Stomach (tissue), 4 donors: ENCODE data around the gene DGKQ.

ENCODE experiments used
- EP300 ChIP-seq: sonication (generic); formaldehyde crosslinking; IDR thresholded peaks from one replicate; pipeline ENCODE4 v1.6.1; 2017; ENCODE audit warnings: antibody characterized with exemption
- POLR2A ChIP-seq, 4 donors: fragments of 450-650 bp; IDR thresholded peaks; one replicate each; pipeline ENCODE4 v1.6.1; 2016; ENCODE audit warnings: antibody characterized with exemption in 4 of 4, control low read depth in 2 of 4, mild to moderate bottlenecking in 1 of 4, moderate library complexity in 1 of 4
- POLR2AphosphoS5 ChIP-seq, 3 donors: sonication (generic); formaldehyde crosslinking; IDR thresholded peaks; one replicate each; pipeline ENCODE4 v1.6.1; 2016; ENCODE audit warnings: antibody characterized with exemption in 3 of 3
- TF ChIP-seq, protein P1 (sequence below), 7 experiments: fragments of 450-650 bp in 4 of 7; fragments of 200-600 bp in 3 of 7; sonication (generic) in 3 of 7; IDR thresholded peaks; one replicate each; pipeline ENCODE4 v1.5.1; 2016 to 2019; ENCODE audit warnings: antibody characterized with exemption in 7 of 7, control low read depth in 2 of 7, mild to moderate bottlenecking in 1 of 7

DNA sequence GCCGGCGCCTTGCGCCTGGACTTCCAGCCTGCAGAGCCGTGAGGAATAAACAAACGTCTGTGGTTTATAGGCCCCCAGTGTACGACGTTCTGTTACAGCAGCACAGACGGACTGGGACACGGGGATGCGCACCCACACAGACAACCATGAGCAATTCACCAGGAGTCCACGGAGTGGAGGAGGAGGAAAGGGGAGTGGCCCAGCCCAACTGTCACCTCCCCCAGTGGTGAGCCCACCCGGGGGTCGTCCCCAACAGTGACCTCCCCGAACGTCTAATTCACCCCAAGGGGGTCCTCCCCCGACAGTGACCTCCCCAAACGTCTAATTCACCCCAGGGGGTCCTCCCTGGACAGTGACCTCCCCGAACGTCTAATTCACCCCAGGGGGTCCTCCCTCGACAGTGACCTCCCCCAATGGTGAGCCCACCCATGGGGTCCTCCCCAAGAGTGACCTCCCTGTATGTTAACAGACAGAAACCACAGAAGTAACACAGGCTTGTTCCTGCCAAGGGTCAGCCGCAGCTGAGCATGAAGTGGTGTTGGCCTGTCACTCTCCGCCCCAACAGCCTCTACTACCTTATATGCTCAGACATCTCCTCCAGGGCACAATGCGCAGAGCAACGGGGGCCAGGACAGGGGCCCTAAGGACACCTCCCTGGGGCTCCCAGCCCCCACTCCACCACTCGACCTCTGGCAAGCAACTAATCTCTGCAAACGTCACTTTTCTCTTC lies 47.4 kb downstream of the DGKQ start:
- TF ChIP-seq, protein P1, sequence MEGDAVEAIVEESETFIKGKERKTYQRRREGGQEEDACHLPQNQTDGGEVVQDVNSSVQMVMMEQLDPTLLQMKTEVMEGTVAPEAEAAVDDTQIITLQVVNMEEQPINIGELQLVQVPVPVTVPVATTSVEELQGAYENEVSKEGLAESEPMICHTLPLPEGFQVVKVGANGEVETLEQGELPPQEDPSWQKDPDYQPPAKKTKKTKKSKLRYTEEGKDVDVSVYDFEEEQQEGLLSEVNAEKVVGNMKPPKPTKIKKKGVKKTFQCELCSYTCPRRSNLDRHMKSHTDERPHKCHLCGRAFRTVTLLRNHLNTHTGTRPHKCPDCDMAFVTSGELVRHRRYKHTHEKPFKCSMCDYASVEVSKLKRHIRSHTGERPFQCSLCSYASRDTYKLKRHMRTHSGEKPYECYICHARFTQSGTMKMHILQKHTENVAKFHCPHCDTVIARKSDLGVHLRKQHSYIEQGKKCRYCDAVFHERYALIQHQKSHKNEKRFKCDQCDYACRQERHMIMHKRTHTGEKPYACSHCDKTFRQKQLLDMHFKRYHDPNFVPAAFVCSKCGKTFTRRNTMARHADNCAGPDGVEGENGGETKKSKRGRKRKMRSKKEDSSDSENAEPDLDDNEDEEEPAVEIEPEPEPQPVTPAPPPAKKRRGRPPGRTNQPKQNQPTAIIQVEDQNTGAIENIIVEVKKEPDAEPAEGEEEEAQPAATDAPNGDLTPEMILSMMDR (IDR thresholded peaks at IDR 0.05), result no peak
- TF ChIP-seq EP300, result no peak
- TF ChIP-seq POLR2A (IDR thresholded peaks at IDR 0.05), result no peak
- TF ChIP-seq POLR2AphosphoS5 (IDR thresholded peaks at IDR 0.05), result no peak
